ENCODE results near the gene IGF2BP2. TPM values are rescaled to one million over a fixed set of nuclear protein-coding genes. Genes with fewer than 3 reads are reported as not detected.

The IGF2BP2 gene
- total RNA-seq, 1 experiment from 2014 or later: 135 TPM

DNA sequence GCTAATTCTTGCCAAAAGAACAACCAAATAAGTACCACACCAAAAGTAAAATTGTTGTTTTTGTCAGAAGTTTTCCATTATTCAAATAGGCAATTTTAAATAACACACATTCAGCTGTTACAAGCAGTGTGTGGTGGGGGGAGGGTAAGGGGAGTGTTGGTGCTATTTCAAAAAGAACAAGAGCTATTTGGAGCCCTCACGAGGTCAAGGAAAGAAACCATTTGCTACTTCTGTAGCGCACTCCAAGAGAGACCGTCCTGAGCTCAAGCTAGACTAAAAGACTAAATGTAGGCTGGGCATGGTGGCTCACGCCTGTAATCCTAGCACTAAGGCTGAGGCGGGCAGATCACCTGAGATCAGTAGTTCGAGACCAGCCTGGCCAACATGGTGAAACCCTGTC lies 21.2 kb upstream of the IGF2BP2 start:
- no peaks in the 10 kb centered on the region for H4K20me1 ChIP-seq (ENCODE audit: insufficient read depth)
- H3K9ac ChIP-seq (ENCODE audit: low read length): no peak overlapping the region
- intact Hi-C loops (cut with micrococcal nuclease): no loop called here
- ATAC-seq (peak; percentile 90), DNase-seq (ENCODE audit: low read depth, low spot score) (peak; percentile 42)
- ChIA-PET POLR2A (no interaction called here), RAD21 (ENCODE audit: low non-redundant PET in 1 of 2, low total read pairs in 2 of 2, uncharacterized antibody in 2 of 2, unreplicated experiment in 2 of 2) (interaction anchor here (0.5 to 0.6 kb wide), 3 partner anchors 9 to 77 kb away, joined by 3 read pairs; no protein-coding TSS in a partner anchor), CTCF (interaction anchor here (1.0 to 1.1 kb wide), 2 partner anchors 78 to 185 kb away, joined by 4 to 7 read pairs; no protein-coding TSS in a partner anchor)
- H3K27me3 ChIP-seq (ENCODE audit: insufficient read depth, low read length): no peaks in the 10 kb centered on the region
- TF ChIP-seq, protein P1, sequence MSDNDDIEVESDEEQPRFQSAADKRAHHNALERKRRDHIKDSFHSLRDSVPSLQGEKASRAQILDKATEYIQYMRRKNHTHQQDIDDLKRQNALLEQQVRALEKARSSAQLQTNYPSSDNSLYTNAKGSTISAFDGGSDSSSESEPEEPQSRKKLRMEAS (IDR thresholded peaks at IDR 0.05): no peak
- TF ChIP-seq CBX3 (IDR thresholded peaks at IDR 0.05; ENCODE audit: low read depth): 0 out of 2 replicates have a peak, but pooled peaks have one; percentile 33
- TF ChIP-seq RAD21 (IDR thresholded peaks at IDR 0.05; ENCODE audit: low read depth): peak; percentile 67
- no peak for TF ChIP-seq EGR1 (IDR thresholded peaks at IDR 0.05; ENCODE audit: low read depth)
- TF ChIP-seq, protein P2, sequence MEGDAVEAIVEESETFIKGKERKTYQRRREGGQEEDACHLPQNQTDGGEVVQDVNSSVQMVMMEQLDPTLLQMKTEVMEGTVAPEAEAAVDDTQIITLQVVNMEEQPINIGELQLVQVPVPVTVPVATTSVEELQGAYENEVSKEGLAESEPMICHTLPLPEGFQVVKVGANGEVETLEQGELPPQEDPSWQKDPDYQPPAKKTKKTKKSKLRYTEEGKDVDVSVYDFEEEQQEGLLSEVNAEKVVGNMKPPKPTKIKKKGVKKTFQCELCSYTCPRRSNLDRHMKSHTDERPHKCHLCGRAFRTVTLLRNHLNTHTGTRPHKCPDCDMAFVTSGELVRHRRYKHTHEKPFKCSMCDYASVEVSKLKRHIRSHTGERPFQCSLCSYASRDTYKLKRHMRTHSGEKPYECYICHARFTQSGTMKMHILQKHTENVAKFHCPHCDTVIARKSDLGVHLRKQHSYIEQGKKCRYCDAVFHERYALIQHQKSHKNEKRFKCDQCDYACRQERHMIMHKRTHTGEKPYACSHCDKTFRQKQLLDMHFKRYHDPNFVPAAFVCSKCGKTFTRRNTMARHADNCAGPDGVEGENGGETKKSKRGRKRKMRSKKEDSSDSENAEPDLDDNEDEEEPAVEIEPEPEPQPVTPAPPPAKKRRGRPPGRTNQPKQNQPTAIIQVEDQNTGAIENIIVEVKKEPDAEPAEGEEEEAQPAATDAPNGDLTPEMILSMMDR (IDR thresholded peaks at IDR 0.05 in 2 of 3, conservative IDR thresholded peaks at IDR 0.05 in 1 of 3; ENCODE audit: borderline replicate concordance in 1 of 3, insufficient read depth in 1 of 3, low read depth in 2 of 3, low read length in 2 of 3): peak; percentile 8 to 25 (median 16); a peak in 1 of 6 replicates
- H3K27ac ChIP-seq (ENCODE audit: low read depth, low read length): no peak overlapping the region
- H3K9me3 ChIP-seq (ENCODE audit: control insufficient read depth in 1 of 2, insufficient read depth in 1 of 2, low read depth in 1 of 2, low read length in 2 of 2): no peaks in the 10 kb centered on the region
- H3K4me3 ChIP-seq (replicated peaks in 1 of 2; ENCODE audit: low read depth in 1 of 2, low read length in 2 of 2): no peak overlapping the region
- no peaks in the 10 kb centered on the region for H3K9me2 ChIP-seq (ENCODE audit: insufficient read depth)
- H3K4me2 ChIP-seq (ENCODE audit: low read length): peak overlapping the region; percentile 20
- peak overlapping the region; percentile 14 for H2AFZ ChIP-seq (ENCODE audit: low read depth, low read length, poor library complexity, severe bottlenecking)
- BruUV-seq (replicated peaks): no TSS peak
- peaks cover 5 to 9% of the 10 kb centered on the region in 2 experiments; a peak in 3 of 4 replicates for H3K4me1 ChIP-seq (ENCODE audit: control insufficient read depth in 1 of 2, insufficient read depth in 2 of 2, low read length in 2 of 2)
- H3K79me2 ChIP-seq (ENCODE audit: insufficient read depth, low read length): no peaks in the 10 kb centered on the region
- no peaks in the 10 kb centered on the region for H3K36me3 ChIP-seq (ENCODE audit: control insufficient read depth in 1 of 2, insufficient read depth in 2 of 2, low read length in 2 of 2)

DNA sequence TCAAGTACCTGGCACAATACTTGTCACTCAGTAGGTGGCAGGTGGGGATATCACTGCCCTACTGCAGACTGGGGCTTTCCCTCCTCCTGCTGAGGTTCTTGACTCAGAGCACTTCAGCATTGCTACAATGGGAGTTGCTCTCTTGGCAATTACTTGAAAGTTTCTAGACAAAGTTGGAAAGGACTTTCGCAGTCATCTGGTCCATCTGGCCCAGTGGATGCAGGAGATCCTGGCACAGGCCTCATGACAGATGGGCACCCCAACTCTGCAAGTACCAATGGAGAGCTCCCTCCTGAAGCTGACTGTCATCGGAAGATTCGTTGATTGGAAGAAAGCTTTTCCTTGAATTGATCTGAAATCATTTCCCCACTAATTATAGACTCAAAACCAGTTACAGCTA lies 19.2 kb upstream of the IGF2BP2 start:
- no peaks in the 10 kb centered on the region for H3K9me3 ChIP-seq (ENCODE audit: control insufficient read depth in 1 of 2, insufficient read depth in 1 of 2, low read depth in 1 of 2, low read length in 2 of 2)
- H3K79me2 ChIP-seq (ENCODE audit: insufficient read depth, low read length): no peaks in the 10 kb centered on the region
- H2AFZ ChIP-seq (ENCODE audit: low read depth, low read length, poor library complexity, severe bottlenecking): no peak overlapping the region
- no peak overlapping the region for H3K27ac ChIP-seq (ENCODE audit: low read depth, low read length)
- CTCF ChIA-PET: no interaction called here
- intact Hi-C loops (cut with micrococcal nuclease): no loop called here
- no peak overlapping the region for H3K4me2 ChIP-seq (ENCODE audit: low read length)
- H4K20me1 ChIP-seq (ENCODE audit: insufficient read depth): no peaks in the 10 kb centered on the region
- H3K4me3 ChIP-seq (replicated peaks in 1 of 2; ENCODE audit: low read depth in 1 of 2, low read length in 2 of 2): no peak overlapping the region
- H3K4me1 ChIP-seq (ENCODE audit: control insufficient read depth in 1 of 2, insufficient read depth in 2 of 2, low read length in 2 of 2): peaks cover 5 to 9% of the 10 kb centered on the region in 2 experiments; a peak in 3 of 4 replicates
- no peaks in the 10 kb centered on the region for H3K9me2 ChIP-seq (ENCODE audit: insufficient read depth)
- RAD21 ChIA-PET (ENCODE audit: low non-redundant PET in 1 of 2, low total read pairs in 2 of 2, uncharacterized antibody in 2 of 2, unreplicated experiment in 2 of 2): no interaction called here
- no peaks in the 10 kb centered on the region for H3K36me3 ChIP-seq (ENCODE audit: control insufficient read depth in 1 of 2, insufficient read depth in 2 of 2, low read length in 2 of 2)
- no TSS peak for BruUV-seq (replicated peaks)
- POLR2A ChIA-PET: no interaction called here
- no peaks in the 10 kb centered on the region for H3K27me3 ChIP-seq (ENCODE audit: insufficient read depth, low read length)
- DNase-seq (ENCODE audit: low read depth, low spot score): no peak
- no peak overlapping the region for H3K9ac ChIP-seq (ENCODE audit: low read length)
- ATAC-seq: no peak
- TF ChIP-seq SRF (IDR thresholded peaks at IDR 0.05; ENCODE audit: low read depth) (no peak), ZFX (IDR thresholded peaks at IDR 0.05) (no peak), RAD21 (IDR thresholded peaks at IDR 0.05; ENCODE audit: low read depth) (no peak), EZH2 (IDR thresholded peaks at IDR 0.05) (no peak), SIN3A (IDR thresholded peaks at IDR 0.05; ENCODE audit: low read depth) (no peak), CBX3 (IDR thresholded peaks at IDR 0.05; ENCODE audit: low read depth) (no peak), POLR2AphosphoS5 (IDR thresholded peaks at IDR 0.05; ENCODE audit: low read depth, low read length) (no peak), POLR2A (IDR thresholded peaks at IDR 0.05; ENCODE audit: borderline replicate concordance, extremely low read depth, insufficient read depth, insufficient read length) (no peak), ZNF274 (IDR thresholded peaks at IDR 0.05; ENCODE audit: low read depth, low read length) (no peak), FOSL1 (IDR thresholded peaks at IDR 0.05; ENCODE audit: low read depth) (no peak)
- TF ChIP-seq, protein P3, sequence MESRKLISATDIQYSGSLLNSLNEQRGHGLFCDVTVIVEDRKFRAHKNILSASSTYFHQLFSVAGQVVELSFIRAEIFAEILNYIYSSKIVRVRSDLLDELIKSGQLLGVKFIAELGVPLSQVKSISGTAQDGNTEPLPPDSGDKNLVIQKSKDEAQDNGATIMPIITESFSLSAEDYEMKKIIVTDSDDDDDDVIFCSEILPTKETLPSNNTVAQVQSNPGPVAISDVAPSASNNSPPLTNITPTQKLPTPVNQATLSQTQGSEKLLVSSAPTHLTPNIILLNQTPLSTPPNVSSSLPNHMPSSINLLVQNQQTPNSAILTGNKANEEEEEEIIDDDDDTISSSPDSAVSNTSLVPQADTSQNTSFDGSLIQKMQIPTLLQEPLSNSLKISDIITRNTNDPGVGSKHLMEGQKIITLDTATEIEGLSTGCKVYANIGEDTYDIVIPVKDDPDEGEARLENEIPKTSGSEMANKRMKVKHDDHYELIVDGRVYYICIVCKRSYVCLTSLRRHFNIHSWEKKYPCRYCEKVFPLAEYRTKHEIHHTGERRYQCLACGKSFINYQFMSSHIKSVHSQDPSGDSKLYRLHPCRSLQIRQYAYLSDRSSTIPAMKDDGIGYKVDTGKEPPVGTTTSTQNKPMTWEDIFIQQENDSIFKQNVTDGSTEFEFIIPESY (IDR thresholded peaks at IDR 0.05; ENCODE audit: extremely low read depth, insufficient replicate concordance, low read length): no peak
- TF ChIP-seq, protein P2 (IDR thresholded peaks at IDR 0.05 in 2 of 3, conservative IDR thresholded peaks at IDR 0.05 in 1 of 3; ENCODE audit: borderline replicate concordance in 1 of 3, insufficient read depth in 1 of 3, low read depth in 2 of 3, low read length in 2 of 3): no peak

Measured in HCT116 (cell line).